SK-N-SH treated with all-trans-retinoic acid at 6 μM for 48 hours (cell line): Measurements from ENCODE around the gene NFE2L1.
"Not testable (repeated sequence)": the region's sequence is repeated elsewhere in the genome, so short reads cannot be mapped to it uniquely, and the experiment has no call there.

Experiments
- ARNTL ChIP-seq: fragments of 450-650 bp; formaldehyde crosslinking; IDR thresholded peaks from 2 replicates; pipeline ENCODE4 v1.5.0; 2020; ENCODE audit warnings: low read depth, mild to moderate bottlenecking, moderate library complexity, borderline replicate concordance
- GLIS3 ChIP-seq: fragments of 250-450 bp; sonication (Bioruptor Pico); IDR thresholded peaks from 2 replicates; pipeline ENCODE4 v1.5.0; 2020; ENCODE audit warnings: mild to moderate bottlenecking, moderate library complexity
- SNAI2 ChIP-seq: fragments of 250-450 bp; sonication (Bioruptor Pico); IDR thresholded peaks from 2 replicates; pipeline ENCODE4 v1.5.0; 2020; ENCODE audit warnings: mild to moderate bottlenecking, moderate library complexity
- TOX ChIP-seq: fragments of 250-450 bp; sonication (Bioruptor Pico); IDR thresholded peaks from 2 replicates; pipeline ENCODE4 v1.8.0; 2021; ENCODE audit warnings: mild to moderate bottlenecking, moderate library complexity, borderline replicate concordance
- TF ChIP-seq, protein P1 (sequence below): fragments of 250-450 bp; sonication (Bioruptor Pico); IDR thresholded peaks from 2 replicates; pipeline ENCODE4 v1.8.0; 2020; ENCODE audit warnings: mild to moderate bottlenecking, moderate library complexity, borderline replicate concordance

DNA sequence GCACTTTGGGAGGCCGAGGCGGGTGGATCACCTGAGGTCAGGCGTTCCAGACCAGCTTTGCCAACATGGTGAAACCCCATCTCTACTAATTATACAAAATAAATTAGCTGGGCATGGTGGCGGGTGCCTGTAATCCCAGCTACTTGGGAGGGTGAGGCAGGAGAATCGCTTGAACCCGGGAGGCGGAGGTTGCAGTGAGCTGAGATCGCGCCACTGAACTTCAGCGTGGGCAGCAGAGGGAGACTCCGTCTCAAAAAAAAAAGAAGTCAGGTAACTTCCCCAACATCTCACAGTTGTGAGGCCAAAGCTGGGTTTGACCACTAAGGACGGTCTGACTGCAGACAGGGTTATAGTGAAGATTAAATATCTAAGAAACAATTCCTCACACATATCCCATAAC, 13.4 kb upstream of the NFE2L1 start:
- TF ChIP-seq, protein P1, sequence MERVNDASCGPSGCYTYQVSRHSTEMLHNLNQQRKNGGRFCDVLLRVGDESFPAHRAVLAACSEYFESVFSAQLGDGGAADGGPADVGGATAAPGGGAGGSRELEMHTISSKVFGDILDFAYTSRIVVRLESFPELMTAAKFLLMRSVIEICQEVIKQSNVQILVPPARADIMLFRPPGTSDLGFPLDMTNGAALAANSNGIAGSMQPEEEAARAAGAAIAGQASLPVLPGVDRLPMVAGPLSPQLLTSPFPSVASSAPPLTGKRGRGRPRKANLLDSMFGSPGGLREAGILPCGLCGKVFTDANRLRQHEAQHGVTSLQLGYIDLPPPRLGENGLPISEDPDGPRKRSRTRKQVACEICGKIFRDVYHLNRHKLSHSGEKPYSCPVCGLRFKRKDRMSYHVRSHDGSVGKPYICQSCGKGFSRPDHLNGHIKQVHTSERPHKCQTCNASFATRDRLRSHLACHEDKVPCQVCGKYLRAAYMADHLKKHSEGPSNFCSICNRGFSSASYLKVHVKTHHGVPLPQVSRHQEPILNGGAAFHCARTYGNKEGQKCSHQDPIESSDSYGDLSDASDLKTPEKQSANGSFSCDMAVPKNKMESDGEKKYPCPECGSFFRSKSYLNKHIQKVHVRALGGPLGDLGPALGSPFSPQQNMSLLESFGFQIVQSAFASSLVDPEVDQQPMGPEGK (CRISPR knock-in tag) = not testable (repeated sequence)
- TF ChIP-seq SNAI2 (CRISPR knock-in tag); ARNTL; TOX; GLIS3 (CRISPR knock-in tag): not testable (repeated sequence)
